H1 (cell line): ENCODE data around the gene KCNB1. TPM values are rescaled to one million over a fixed set of nuclear protein-coding genes. Genes with fewer than 3 reads are reported as not detected.

Experiments used
- CTCF ChIA-PET: fragments of 300-600 bp; sonication (Branson Sonifier 250); formaldehyde crosslinking; loops from one replicate; lab custom pipeline; 2021; ENCODE audit not compliant: partially characterized antibody; lab: Charles Lee
- POLR2A ChIA-PET: fragments of 300-600 bp; sonication (Branson Sonifier 250); formaldehyde crosslinking; loops from one replicate; lab custom pipeline; 2021; ENCODE audit warnings: inconsistent platforms; ENCODE audit not compliant: partially characterized antibody; lab: Charles Lee
- DNase-seq, 2 experiments: peaks; one replicate each; pipeline versions ENCODE4 v3.0.0 to v3.0.0-alpha.2; 2010 to 2022; ENCODE audit warnings: low spot score in 2 of 2, low read depth in 1 of 2, mixed read lengths in 1 of 2
- FAIRE-seq: peaks from 2 replicates; lab custom pipeline; 2011; peaks lifted over from hg19 to GRCh38; lab: Jason Lieb, UNC
- H2AFZ ChIP-seq: 2 replicates; pipeline ENCODE4 v1.8.1; 2012; ENCODE audit warnings: low read length, inconsistent platforms
- H2AK5ac ChIP-seq: 2 replicates; pipeline ENCODE4 v1.6.1; 2013; ENCODE audit warnings: low read depth, low read length
- H2BK120ac ChIP-seq: replicated peaks from 2 replicates; pipeline ENCODE3; 2013; ENCODE audit warnings: low read depth, low read length, inconsistent platforms
- H2BK12ac ChIP-seq: 2 replicates; pipeline ENCODE4 v1.6.1; 2013; ENCODE audit warnings: low read depth, low read length
- H2BK15ac ChIP-seq: 2 replicates; pipeline ENCODE4 v1.6.1; 2013; ENCODE audit warnings: low read length
- H2BK20ac ChIP-seq: 2 replicates; pipeline ENCODE4 v1.6.1; 2013; ENCODE audit warnings: low read length
- H2BK5ac ChIP-seq: 2 replicates; pipeline ENCODE4 v1.6.1; 2013; ENCODE audit warnings: low read depth, low read length
- H3K14ac ChIP-seq: 2 replicates; pipeline ENCODE4 v1.6.1; 2013; ENCODE audit warnings: inconsistent platforms; ENCODE audit not compliant: insufficient read length
- H3K18ac ChIP-seq: 2 replicates; pipeline ENCODE4 v1.6.1; 2013; ENCODE audit warnings: low read length; ENCODE audit errors: extremely low read depth
- H3K23ac ChIP-seq: 2 replicates; pipeline ENCODE4 v1.6.1; 2013; ENCODE audit warnings: inconsistent platforms; ENCODE audit not compliant: insufficient read length
- H3K23me2 ChIP-seq: 2 replicates; pipeline ENCODE4 v1.6.1; 2013; ENCODE audit warnings: low read depth, low read length
- H3K27ac ChIP-seq: 2 replicates; pipeline ENCODE4 v1.6.1; 2011; ENCODE audit warnings: low read depth, low read length, inconsistent platforms
- H3K27me3 ChIP-seq, 4 experiments: replicated peaks in 1 of 4; 1 replicate in 1 of 4; 2 replicates in 3 of 4; pipeline versions ENCODE4 v1.6.1 to v1.8.1; 2011 to 2013; ENCODE audit warnings: low read length in 3 of 4, mild to moderate bottlenecking in 3 of 4, inconsistent platforms in 2 of 4, mixed read lengths in 2 of 4, moderate library complexity in 1 of 4; ENCODE audit not compliant: control insufficient read depth in 3 of 4, insufficient read depth in 3 of 4; ENCODE audit errors: extremely low read depth in 1 of 4
- H3K36me3 ChIP-seq, 4 experiments: 2 replicates each; pipeline versions ENCODE4 v1.6.1 to v1.8.1; 2011 to 2013; ENCODE audit warnings: mild to moderate bottlenecking in 4 of 4, low read length in 3 of 4, moderate library complexity in 2 of 4, control low read depth in 1 of 4, inconsistent platforms in 1 of 4; ENCODE audit not compliant: insufficient read depth in 4 of 4, control insufficient read depth in 2 of 4
- H3K4ac ChIP-seq: replicated peaks from 2 replicates; pipeline ENCODE3; 2013; ENCODE audit warnings: low read length, low read depth, mixed read lengths, inconsistent platforms; ENCODE audit not compliant: insufficient read length
- H3K4me1 ChIP-seq, 4 experiments: replicated peaks in 1 of 4; 1 replicate in 1 of 4; 2 replicates in 3 of 4; pipeline versions ENCODE4 v1.6.1 to v1.8.1; 2011 to 2013; ENCODE audit warnings: low read length in 3 of 4, inconsistent platforms in 2 of 4, mixed read lengths in 1 of 4; ENCODE audit not compliant: insufficient read depth in 4 of 4, control insufficient read depth in 3 of 4
- H3K4me2 ChIP-seq, 2 experiments: 2 replicates each; pipeline versions ENCODE4 v1.6.1 to v1.8.1; 2011 to 2013; ENCODE audit warnings: low read depth in 2 of 2, low read length in 2 of 2, control low read depth in 1 of 2, inconsistent platforms in 1 of 2, mild to moderate bottlenecking in 1 of 2; ENCODE audit not compliant: insufficient read depth in 1 of 2
- H3K4me3 ChIP-seq, 4 experiments: fragments of 200-600, 300-600 bp in 1 of 4; sonication (generic), shearing (Covaris generic), sonication (Bioruptor Twin) in 1 of 4; 2 replicates each; pipeline versions ENCODE4 v1.5.1 to v1.8.1; 2011 to 2016; ENCODE audit warnings: low read length in 4 of 4, low read depth in 3 of 4, control low read depth in 2 of 4, inconsistent platforms in 2 of 4, mild to moderate bottlenecking in 2 of 4, mixed read lengths in 1 of 4, moderate library complexity in 1 of 4; ENCODE audit not compliant: insufficient read depth in 2 of 4; ENCODE audit errors: extremely low read depth in 1 of 4
- H3K56ac ChIP-seq: replicated peaks from 2 replicates; pipeline ENCODE3; 2013; ENCODE audit warnings: low read depth, mild to moderate bottlenecking, mixed read lengths, low read length, inconsistent platforms; ENCODE audit not compliant: insufficient read length
- H3K79me1 ChIP-seq: 2 replicates; pipeline ENCODE4 v1.6.1; 2013; ENCODE audit warnings: low read depth, low read length, control low read depth
- H3K79me2 ChIP-seq, 2 experiments: 2 replicates each; pipeline versions ENCODE4 v1.6.1 to v1.8.1; 2012 to 2013; ENCODE audit warnings: low read length in 2 of 2, mild to moderate bottlenecking in 2 of 2, inconsistent platforms in 1 of 2; ENCODE audit not compliant: insufficient read depth in 2 of 2, control insufficient read depth in 1 of 2
- H3K9ac ChIP-seq, 4 experiments: replicated peaks in 1 of 4; 1 replicate in 1 of 4; 2 replicates in 3 of 4; pipeline versions ENCODE4 v1.6.1 to v1.8.1; 2011 to 2013; ENCODE audit warnings: low read depth in 3 of 4, low read length in 3 of 4, control low read depth in 2 of 4, mild to moderate bottlenecking in 2 of 4, moderate library complexity in 2 of 4, inconsistent platforms in 1 of 4; ENCODE audit errors: extremely low read depth in 1 of 4
- H3K9me3 ChIP-seq, 2 experiments: 2 replicates each; pipeline versions ENCODE4 v1.6.1 to v1.8.1; 2012 to 2013; ENCODE audit warnings: mild to moderate bottlenecking in 2 of 2, moderate library complexity in 2 of 2, control low read depth in 1 of 2, inconsistent platforms in 1 of 2, low read depth in 1 of 2, low read length in 1 of 2, mixed read lengths in 1 of 2; ENCODE audit not compliant: insufficient read depth in 2 of 2
- H4K20me1 ChIP-seq, 2 experiments: replicated peaks in 1 of 2; 2 replicates each; pipeline versions ENCODE3 to v1.8.1; 2011 to 2013; ENCODE audit warnings: inconsistent platforms in 2 of 2, low read length in 2 of 2, mild to moderate bottlenecking in 1 of 2; ENCODE audit not compliant: insufficient read depth in 2 of 2, control insufficient read depth in 1 of 2
- H4K5ac ChIP-seq: 2 replicates; pipeline ENCODE4 v1.6.1; 2013; ENCODE audit warnings: low read length, low read depth, mixed read lengths, inconsistent platforms; ENCODE audit not compliant: insufficient read length
- H4K8ac ChIP-seq: 2 replicates; pipeline ENCODE4 v1.8.0; 2013; ENCODE audit warnings: mild to moderate bottlenecking, moderate library complexity, low read length, inconsistent platforms; ENCODE audit not compliant: insufficient read depth; ENCODE audit errors: extremely low read depth
- H4K91ac ChIP-seq: replicated peaks from 2 replicates; pipeline ENCODE3; 2013; ENCODE audit warnings: low read length, mixed read lengths, inconsistent platforms; ENCODE audit not compliant: insufficient read length
- HDAC2 ChIP-seq, 2 experiments: fragments of 300-600 bp in 1 of 2; sonication (generic) in 1 of 2; IDR thresholded peaks; 2 replicates each; pipeline ENCODE4 v1.6.1; 2011 to 2012; ENCODE audit warnings: low read depth in 2 of 2, low read length in 2 of 2, mild to moderate bottlenecking in 2 of 2, moderate library complexity in 2 of 2, borderline replicate concordance in 1 of 2, inconsistent platforms in 1 of 2
- KDM1A ChIP-seq: fragments of 200-600, 300-600 bp; sonication (generic); IDR thresholded peaks from 2 replicates; pipeline ENCODE4 v1.7.1; 2016; ENCODE audit warnings: mild to moderate bottlenecking, low read length, borderline replicate concordance
- NRF1 ChIP-seq: IDR thresholded peaks from 2 replicates; pipeline ENCODE4 v1.6.1; 2011; ENCODE audit warnings: mild to moderate bottlenecking, low read depth, low read length, improper control_type of control experiment
- WGBS, 2 experiments: shearing (Covaris generic) in 1 of 2; methylation state at CpG; one replicate each; pipeline versions ENCODE4 v1.1.6 to v1.1.7; 2013 to 2015; ENCODE audit warnings: low lambda C conversion rate in 2 of 2, mixed read lengths in 2 of 2, inconsistent platforms in 1 of 2, low coverage in 1 of 2, missing lambda C conversion rate in 1 of 2; ENCODE audit not compliant: insufficient replicate concordance in 2 of 2, insufficient coverage in 1 of 2, insufficient read length in 1 of 2; ENCODE audit errors: extremely low coverage in 1 of 2, missing lambda C conversion rate in 1 of 2; 5-methylcytosine and 5-hydroxymethylcytosine counted together
- polyA plus RNA-seq, 7 experiments: library from polyadenylated mRNA; depleted of rRNA in 3 of 7; stranded (reverse) in 5 of 7; unstranded in 2 of 7; fragments of >200 nt in 5 of 7; fragments of 200-250 nt in 2 of 7; gene quantifications; 1 replicate in 5 of 7; 2 replicates in 1 of 7; 4 replicates in 1 of 7; pipeline versions ENCODE4 v1.2.1 to v1.2.3, GENCODE V29; 2011 to 2013; ENCODE audit warnings: missing spikeins in 2 of 7, mixed read lengths in 2 of 7
- total RNA-seq: library from RNA; stranded (reverse); fragmentation: NEBNext Ultra II Directional; extraction: Animal tissue kit (Norgen Biotek cat#: 25700); gene quantifications from 2 replicates; pipeline ENCODE4 v1.2.1, GENCODE V29; 2021

KCNB1 gene
- total and polyA plus RNA-seq, 2 of the 8 experiments (the other 6 are each of a cell fraction or from before 2014, with no cell fraction given): 0.58 to 0.67 TPM

DNA sequence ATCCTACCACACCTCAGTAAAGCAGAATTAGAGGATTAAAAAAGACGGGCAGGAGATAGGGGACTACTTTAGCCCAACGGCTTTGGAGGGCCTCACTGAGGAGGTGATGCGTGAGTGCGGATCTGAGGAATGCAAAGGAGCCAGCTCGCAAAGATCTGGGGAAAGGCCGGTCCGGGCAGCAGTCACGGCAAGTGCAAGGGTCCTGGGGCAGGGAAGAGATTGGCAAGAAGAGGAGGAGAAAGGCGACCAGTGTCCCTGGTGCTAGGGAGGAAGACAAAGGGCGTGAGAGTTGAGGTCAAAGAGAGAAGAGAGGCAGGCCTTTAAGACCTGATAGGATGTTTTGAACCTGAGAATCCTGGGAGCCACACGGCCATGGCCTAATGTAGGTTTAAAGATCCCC lies 86.8 kb downstream of the KCNB1 start:
- no peaks in the 10 kb centered on the region for H3K79me1 ChIP-seq
- TF ChIP-seq KDM1A: peak; percentile 95
- no peak for TF ChIP-seq NRF1
- peak in 1 of 2 experiments; percentile 66; a peak in 1 of 4 replicates for TF ChIP-seq HDAC2 (IDR thresholded peaks at IDR 0.05; ENCODE audit: borderline replicate concordance in 1 of 2, low read depth in 2 of 2, low read length in 2 of 2)
- TF ChIP-seq, all 59 proteins: peak for 2
- no peak overlapping the region for H2BK15ac ChIP-seq
- POLR2A ChIA-PET: interaction anchor here (1.5 kb wide), 1 partner anchor 113 kb away, joined by 6 read pairs; no protein-coding TSS in a partner anchor
- H3K18ac ChIP-seq: no peak overlapping the region
- H2BK120ac ChIP-seq: no peak overlapping the region
- H3K56ac ChIP-seq: no peak overlapping the region
- WGBS, 2 experiments: 86% methylated on average over 11 of the region's 11 CpGs; no CpG with 5 or more reads in 1 of the 2 experiments
- H3K9ac ChIP-seq: no peak overlapping the region
- H3K79me2 ChIP-seq: no peaks in the 10 kb centered on the region
- H3K36me3 ChIP-seq: no peaks in the 10 kb centered on the region
- no peak overlapping the region for H4K5ac ChIP-seq
- H2AK5ac ChIP-seq: no peak overlapping the region
- H3K4me3 ChIP-seq: no peak overlapping the region
- H4K8ac ChIP-seq: no peak overlapping the region
- H2BK12ac ChIP-seq: no peak overlapping the region
- no peak overlapping the region for H3K4me2 ChIP-seq
- H3K27ac ChIP-seq: no peak overlapping the region
- FAIRE-seq: no peak
- H2BK5ac ChIP-seq: no peak overlapping the region
- no peak overlapping the region for H4K91ac ChIP-seq
- 0 out of 2 replicates have a peak overlapping the region, but pooled peaks have one; percentile 33 for H2AFZ ChIP-seq
- H3K23me2 ChIP-seq: no peaks in the 10 kb centered on the region
- H4K20me1 ChIP-seq: no peaks in the 10 kb centered on the region
- H3K9me3 ChIP-seq: no peaks in the 10 kb centered on the region
- H2BK20ac ChIP-seq: no peak overlapping the region
- no peak for DNase-seq
- CTCF ChIA-PET: interaction anchor here (0.7 to 6.2 kb wide), 11 partner anchors 11 to 146 kb away, joined by 3 to 62 read pairs (median 5); no protein-coding TSS in a partner anchor
- H3K4me1 ChIP-seq: no peaks in the 10 kb centered on the region
- no peak overlapping the region for H3K4ac ChIP-seq
- H3K23ac ChIP-seq: no peak overlapping the region
- no peak overlapping the region for H3K14ac ChIP-seq
- H3K27me3 ChIP-seq: no peaks in the 10 kb centered on the region; a peak in 3 of 7 replicates
